Adrenal gland (tissue), 12 donors: ENCODE data around the gene ACER3. TPM values are rescaled to one million over a fixed set of nuclear protein-coding genes. Genes with fewer than 3 reads are reported as not detected.

ENCODE experiments used
- DNase-seq, 7 donors: peaks; one replicate each; pipeline ENCODE4 v3.0.0-alpha.2; 2019 to 2020
- H3K27ac ChIP-seq, 5 donors: fragments of 200-600 bp; sonication (generic) in 4 of 5; 1 replicate in 3 of 5; 2 replicates in 2 of 5; pipeline versions ENCODE4 v1.5.1 to v1.8.0; 2016 to 2020; ENCODE audit warnings: mild to moderate bottlenecking in 1 of 5
- H3K27me3 ChIP-seq: fragments of 200-600 bp; 2 replicates; pipeline ENCODE4 v1.8.0; 2021
- H3K36me3 ChIP-seq, 2 donors: fragments of 200-600 bp; replicated peaks in 1 of 2; 1 replicate in 1 of 2; 2 replicates in 1 of 2; pipeline versions ENCODE4 v1.5.1 to v1.8.0; 2018 to 2022
- H3K4me1 ChIP-seq, 2 donors: fragments of 200-600 bp; replicated peaks in 1 of 2; 1 replicate in 1 of 2; 2 replicates in 1 of 2; pipeline versions ENCODE4 v1.5.1 to v1.8.0; 2018 to 2021
- H3K4me3 ChIP-seq, 4 donors: fragments of 200-600 bp; sonication (generic) in 3 of 4; one replicate each; pipeline ENCODE4 v1.5.1; 2016 to 2018
- H3K9me3 ChIP-seq, 3 donors: fragments of 200-600 bp; sonication (generic) in 1 of 3; replicated peaks in 1 of 3; 1 replicate in 2 of 3; 2 replicates in 1 of 3; pipeline versions ENCODE4 v1.5.1 to v1.8.0; 2016 to 2021
- POLR2A ChIP-seq, 2 donors: fragments of 450-650 bp; IDR thresholded peaks; one replicate each; pipeline ENCODE4 v1.6.1; 2017; ENCODE audit warnings: antibody characterized with exemption in 2 of 2, mild to moderate bottlenecking in 2 of 2, moderate library complexity in 1 of 2
- WGBS, 4 donors: extraction: QIAGEN DNeasy Blood & Tissue Kit in 2 of 4; methylation state at CpG; one replicate each; pipeline versions ENCODE4 v1.1.5 to v1.1.7; 2013 to 2017; 5-methylcytosine and 5-hydroxymethylcytosine counted together
- intact Hi-C, 2 donors: fragments of 100-400 bp; cut with DNase I; formaldehyde crosslinking; loops; one replicate each; pipeline versions ENCODE4 v1.14.1 to v1.15.0; 2022 to 2023
- polyA plus RNA-seq, 3 donors: library from polyadenylated mRNA; stranded (reverse); fragments of 200-250 nt in 2 of 3; fragments of 350-450 nt in 1 of 3; fragmentation: Illumina TruSeq in 1 of 3; extraction: RNeasy Lipid Tissue Mini Kit (QIAGEN cat#74804) in 1 of 3; gene quantifications; one replicate each; pipeline ENCODE4 v1.2.3, GENCODE V29; 2013 to 2014
- total RNA-seq, 9 donors: library from RNA; depleted of rRNA in 4 of 9; stranded (reverse); fragments of >200 nt in 4 of 9; fragments of 120-200 nt in 1 of 9; fragmentation: NEBNext Ultra II Directional in 1 of 9; extraction: Animal tissue kit (Norgen Biotek cat#: 25700) in 1 of 9; gene quantifications; one replicate each; pipeline versions ENCODE4 v1.1.0 to v1.2.4, GENCODE V29; 2013 to 2023
- TF ChIP-seq, protein P1 (sequence below), 6 experiments: fragments of 450-650 bp in 4 of 6; fragments of 200-600 bp in 2 of 6; sonication (generic) in 1 of 6; IDR thresholded peaks; 1 replicate in 5 of 6; 2 replicates in 1 of 6; pipeline versions ENCODE4 v1.5.1 to v1.8.0; 2016 to 2021; ENCODE audit warnings: antibody characterized with exemption in 6 of 6, mild to moderate bottlenecking in 2 of 6, moderate library complexity in 1 of 6
- donor health status: healthy with polysubstance abuse.
- donor health status: Bipolar disorder and iron deficiency.
- donor health status: DM: yes; HTN: yes; CAD: no.
- donor health status: DM: no; HTN: no; CAD: no.
- donor health status: DM: no; HTN: no; CAD: no.
- donor health status: DM: yes; HTN: yes; CAD: no.

The ACER3 gene
- total and polyA plus RNA-seq, 12 donors = 4.1 to 22.0 (median 15.3) TPM

- Histone ChIP-seq H3K9me3 (no peaks in the 10 kb centered on the region), H3K27ac (no peak overlapping the region), H3K4me3 (no peak overlapping the region), H3K4me1 (no peaks in the 10 kb centered on the region), H3K27me3 (no peaks in the 10 kb centered on the region), H3K36me3 (no peaks in the 10 kb centered on the region)
- 90 to 98% (median 96%) methylated on average over 1 of the region's 1 CpG for WGBS, 4 donors
- DNase-seq = no peak
- TF ChIP-seq POLR2A (IDR thresholded peaks at IDR 0.05) = no peak
- TF ChIP-seq, protein P1, sequence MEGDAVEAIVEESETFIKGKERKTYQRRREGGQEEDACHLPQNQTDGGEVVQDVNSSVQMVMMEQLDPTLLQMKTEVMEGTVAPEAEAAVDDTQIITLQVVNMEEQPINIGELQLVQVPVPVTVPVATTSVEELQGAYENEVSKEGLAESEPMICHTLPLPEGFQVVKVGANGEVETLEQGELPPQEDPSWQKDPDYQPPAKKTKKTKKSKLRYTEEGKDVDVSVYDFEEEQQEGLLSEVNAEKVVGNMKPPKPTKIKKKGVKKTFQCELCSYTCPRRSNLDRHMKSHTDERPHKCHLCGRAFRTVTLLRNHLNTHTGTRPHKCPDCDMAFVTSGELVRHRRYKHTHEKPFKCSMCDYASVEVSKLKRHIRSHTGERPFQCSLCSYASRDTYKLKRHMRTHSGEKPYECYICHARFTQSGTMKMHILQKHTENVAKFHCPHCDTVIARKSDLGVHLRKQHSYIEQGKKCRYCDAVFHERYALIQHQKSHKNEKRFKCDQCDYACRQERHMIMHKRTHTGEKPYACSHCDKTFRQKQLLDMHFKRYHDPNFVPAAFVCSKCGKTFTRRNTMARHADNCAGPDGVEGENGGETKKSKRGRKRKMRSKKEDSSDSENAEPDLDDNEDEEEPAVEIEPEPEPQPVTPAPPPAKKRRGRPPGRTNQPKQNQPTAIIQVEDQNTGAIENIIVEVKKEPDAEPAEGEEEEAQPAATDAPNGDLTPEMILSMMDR (IDR thresholded peaks at IDR 0.05) = no peak
- intact Hi-C loops = no loop called here
Observed at GRCh38 chr11:76990628-76991027, 129.9 kb downstream of the ACER3 start.

- no peak for DNase-seq
- no peaks in the 10 kb centered on the region for H3K27me3 ChIP-seq
- no peaks in the 10 kb centered on the region for H3K9me3 ChIP-seq
- H3K4me1 ChIP-seq = no peaks in the 10 kb centered on the region
- H3K36me3 ChIP-seq = no peaks in the 10 kb centered on the region
- no peak for TF ChIP-seq POLR2A (IDR thresholded peaks at IDR 0.05)
- TF ChIP-seq, protein P1 (IDR thresholded peaks at IDR 0.05) = no peak
- intact Hi-C loops = no loop called here
- H3K4me3 ChIP-seq = no peak overlapping the region
- no peak overlapping the region for H3K27ac ChIP-seq
Observed at GRCh38 chr11:76995081-76995576, 134.4 kb downstream of the ACER3 start.

GRCh38 chr11:76997512-76997911, 136.8 kb downstream of the ACER3 start:
- no peaks in the 10 kb centered on the region for H3K27me3 ChIP-seq
- H3K4me1 ChIP-seq = no peaks in the 10 kb centered on the region
- intact Hi-C loops = no loop called here
- TF ChIP-seq, protein P1 (IDR thresholded peaks at IDR 0.05) = no peak
- no peak for TF ChIP-seq POLR2A (IDR thresholded peaks at IDR 0.05)
- no peak overlapping the region for H3K4me3 ChIP-seq
- WGBS, 4 donors = 91 to 100% (median 96%) methylated on average over 1 of the region's 1 CpG
- no peak for DNase-seq
- no peak overlapping the region for H3K27ac ChIP-seq
- H3K9me3 ChIP-seq = no peaks in the 10 kb centered on the region
- no peaks in the 10 kb centered on the region for H3K36me3 ChIP-seq

DNA sequence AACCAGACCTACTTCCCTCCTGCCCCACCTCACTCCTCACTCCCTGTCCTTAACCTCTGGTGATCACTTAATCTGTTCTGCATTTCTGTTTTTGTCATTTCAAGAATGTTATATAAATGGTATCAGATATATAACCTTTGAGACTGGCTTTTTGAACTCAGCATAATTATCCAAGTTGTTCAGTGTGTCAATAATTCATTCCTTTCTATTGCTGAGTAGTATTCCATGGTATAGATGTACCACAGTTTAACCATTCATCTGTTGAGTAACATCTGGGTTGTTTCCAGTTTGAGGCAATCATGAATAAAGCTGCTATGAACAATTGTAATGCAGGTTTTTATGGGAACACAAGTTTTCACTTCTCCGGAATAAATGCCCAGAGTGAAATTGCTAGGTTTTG, 138.9 kb downstream of the ACER3 start:
- Histone ChIP-seq H3K27ac (no peak overlapping the region), H3K27me3 (no peaks in the 10 kb centered on the region), H3K9me3 (peaks cover 0 to 5% (median 0%) of the 10 kb centered on the region in 3 donors), H3K4me3 (no peak overlapping the region), H3K36me3 (no peaks in the 10 kb centered on the region), H3K4me1 (no peaks in the 10 kb centered on the region)
- TF ChIP-seq POLR2A (IDR thresholded peaks at IDR 0.05) = no peak
- TF ChIP-seq, protein P1 (IDR thresholded peaks at IDR 0.05) = no peak
- intact Hi-C loops = no loop called here
- DNase-seq = no peak
- WGBS, 4 donors = 88 to 99% (median 97%) methylated on average over 1 of the region's 1 CpG
